K562 (cell line): ENCODE results near the gene RAD50. TPM values are rescaled to one million over a fixed set of nuclear protein-coding genes. Genes with fewer than 3 reads are reported as not detected.

ENCODE experiments used
- ATAC-seq: fragments of 200-7000 bp; cut with Tn5 transposase; 3 replicates; pipeline ENCODE4 v1.9.1; 2020; ENCODE audit warnings: moderate library complexity
- BruUV-seq: library from RNA; stranded (reverse); fragments of 400-500 nt; replicated peaks from 2 replicates; lab custom pipeline; 2021; lab: Mats Ljungman, UMichigan
- CTCF ChIA-PET: fragments of 300-600 bp; formaldehyde crosslinking; extraction: SDS; loops from one replicate; lab custom pipeline; 2021; ENCODE audit warnings: low intra/inter-chr PET ratio; lab: Yijun Ruan, JAX
- POLR2A ChIA-PET: fragments of 300-600, 350-650 bp; sonication (Branson Sonifier 250); formaldehyde crosslinking; extraction: SDS; loops from one replicate; lab custom pipeline; 2021; ENCODE audit warnings: antibody characterized with exemption, inconsistent platforms; lab: Yijun Ruan, JAX
- DNase-seq, 4 experiments: peaks; one replicate each; pipeline versions ENCODE4 v3.0.0 to v3.0.0-alpha.2; 2011 to 2018; ENCODE audit warnings: low spot score in 3 of 4, mixed read lengths in 3 of 4; ENCODE audit errors: extremely low read depth in 1 of 4
- FAIRE-seq: peaks from 2 replicates; lab custom pipeline; 2011; peaks lifted over from hg19 to GRCh38; lab: Jason Lieb, UNC
- H2AFZ ChIP-seq: 2 replicates; pipeline ENCODE4 v1.6.0; 2011; ENCODE audit warnings: low read depth, low read length, control low read depth, inconsistent platforms
- H3K27ac ChIP-seq: fragments of 200-600 bp; 3 replicates; pipeline ENCODE4 v1.8.0; 2011; ENCODE audit warnings: low read depth, mild to moderate bottlenecking, control low read depth, inconsistent platforms, low read length, moderate library complexity, mixed read lengths; ENCODE audit errors: extremely low read depth
- H3K27me3 ChIP-seq, 2 experiments: fragments of 300-600 bp in 1 of 2; 2 replicates in 1 of 2; 3 replicates in 1 of 2; pipeline versions ENCODE4 v1.6.0 to v1.8.0; 2011; ENCODE audit warnings: inconsistent platforms in 2 of 2, low read length in 2 of 2, mild to moderate bottlenecking in 1 of 2, mixed read lengths in 1 of 2, moderate library complexity in 1 of 2; ENCODE audit not compliant: control insufficient read depth in 2 of 2, insufficient read depth in 2 of 2
- H3K36me3 ChIP-seq: fragments of 300-600 bp; 3 replicates; pipeline ENCODE4 v1.8.0; 2011; ENCODE audit warnings: mild to moderate bottlenecking, low read length, inconsistent platforms; ENCODE audit not compliant: control insufficient read depth, insufficient read depth
- H3K4me1 ChIP-seq, 2 experiments: fragments of 200-600 bp in 1 of 2; replicated peaks in 1 of 2; 2 replicates in 1 of 2; 3 replicates in 1 of 2; pipeline versions ENCODE4 v1.5.1 to v1.8.0; 2011; ENCODE audit warnings: inconsistent platforms in 2 of 2, low read length in 2 of 2, mild to moderate bottlenecking in 1 of 2, mixed read lengths in 1 of 2, moderate library complexity in 1 of 2; ENCODE audit not compliant: control insufficient read depth in 2 of 2, insufficient read depth in 2 of 2
- H3K4me2 ChIP-seq: 2 replicates; pipeline ENCODE4 v1.6.1; 2011; ENCODE audit warnings: low read length, control low read depth, inconsistent platforms, mixed read lengths; ENCODE audit not compliant: insufficient read depth
- H3K4me3 ChIP-seq: fragments of 200-600 bp; sonication (generic), shearing (Covaris generic); 2 replicates; pipeline ENCODE4 v1.5.1; 2016; ENCODE audit warnings: control low read depth, inconsistent platforms
- H3K79me2 ChIP-seq: fragments of 200-600 bp; 3 replicates; pipeline ENCODE4 v1.8.0; 2011; ENCODE audit warnings: low read length, inconsistent platforms; ENCODE audit not compliant: control insufficient read depth, insufficient read depth
- H3K9ac ChIP-seq, 2 experiments: 2 replicates each; pipeline versions ENCODE4 v1.6.0 to v1.6.1; 2011; ENCODE audit warnings: low read depth in 2 of 2, low read length in 2 of 2, control low read depth in 1 of 2, inconsistent platforms in 1 of 2, mild to moderate bottlenecking in 1 of 2, mixed read lengths in 1 of 2; ENCODE audit not compliant: insufficient read depth in 1 of 2
- H3K9me1 ChIP-seq: one replicate; pipeline ENCODE4 v1.6.0; 2011; ENCODE audit warnings: inconsistent platforms, mild to moderate bottlenecking, low read length, moderate library complexity; ENCODE audit not compliant: control insufficient read depth, insufficient read depth
- H3K9me3 ChIP-seq: replicated peaks from 2 replicates; pipeline ENCODE4 v1.5.1; 2011; ENCODE audit warnings: low read depth, low read length, inconsistent platforms; ENCODE audit not compliant: control insufficient read depth, insufficient read depth
- H4K20me1 ChIP-seq: replicated peaks from 2 replicates; pipeline ENCODE4 v1.6.1; 2011; ENCODE audit warnings: low read length, inconsistent platforms, mixed read lengths; ENCODE audit not compliant: control insufficient read depth, insufficient read depth
- CBX1 ChIP-seq: sonication (generic); IDR thresholded peaks from 2 replicates; pipeline ENCODE4 v1.6.1; 2016; ENCODE audit warnings: antibody characterized with exemption, low read depth, mild to moderate bottlenecking
- ETS1 ChIP-seq: conservative IDR thresholded peaks from 2 replicates; pipeline ENCODE4 v1.6.1; 2011; ENCODE audit warnings: low read depth, mild to moderate bottlenecking, low read length; ENCODE audit not compliant: control insufficient read depth
- MXI1 ChIP-seq: IDR thresholded peaks from 2 replicates; pipeline ENCODE4 v1.6.1; 2011; ENCODE audit warnings: low read depth, mild to moderate bottlenecking, improper control_type of control experiment, low read length
- NR3C1 ChIP-seq: sonication (generic); formaldehyde crosslinking; IDR thresholded peaks from 2 replicates; pipeline ENCODE4 v1.8.1; 2022; ENCODE audit warnings: missing genetic modification reagents
- RBM34 ChIP-seq: fragments of 200-400 bp; formaldehyde crosslinking; IDR thresholded peaks from 2 replicates; pipeline ENCODE4 v1.6.1; 2018; ENCODE audit warnings: low read length, borderline replicate concordance; ENCODE audit not compliant: insufficient read depth
- SIN3B ChIP-seq: fragments of 450-650 bp; IDR thresholded peaks from 2 replicates; pipeline ENCODE4 v1.6.1; 2017; ENCODE audit warnings: low read depth, mild to moderate bottlenecking, moderate library complexity
- WGBS: fragments of 100-300 bp; shearing (Covaris generic); methylation state at CpG from one replicate; pipeline ENCODE4 v1.1.6; 2016; ENCODE audit warnings: low coverage, mixed read lengths; ENCODE audit not compliant: insufficient coverage; ENCODE audit errors: missing lambda C conversion rate; 5-methylcytosine and 5-hydroxymethylcytosine counted together
- in situ Hi-C: fragments of 300-500 bp; cut with MboI; formaldehyde crosslinking; loops from 4 replicates; pipeline ENCODE4 v1.15.0; 2018; ENCODE audit warnings: inconsistent platforms, mixed read lengths
- intact Hi-C: fragments of 100-400 bp; cut with micrococcal nuclease; formaldehyde crosslinking; loops from 2 replicates; pipeline ENCODE4 v1.14.2; 2022
- polyA plus RNA-seq, 8 experiments: library from polyadenylated mRNA; depleted of rRNA in 4 of 8; stranded (reverse) in 5 of 8; unstranded in 3 of 8; fragments of >200 nt; fragmentation: Nextera tagmentation in 2 of 8; fragmentation: Illumina TruSeq in 1 of 8; extraction: Ambion mirVana in 2 of 8; extraction: Trizol in 1 of 8; gene quantifications; 2 replicates each; pipeline versions ENCODE4 v1.2.1 to v1.2.3, GENCODE V29; 2011 to 2014; ENCODE audit warnings: inconsistent platforms in 1 of 8, missing spikeins in 1 of 8
- total RNA-seq, 7 experiments: library from RNA; depleted of rRNA in 6 of 7; stranded (reverse); fragments of >200 nt in 6 of 7; fragmentation: Illumina TruSeq in 2 of 7; extraction: Trizol in 2 of 7; gene quantifications; 2 replicates each; pipeline versions ENCODE4 v1.2.1 to v1.2.3, GENCODE V29; 2011 to 2021; ENCODE audit warnings: low replicate concordance in 1 of 7

The RAD50 gene
- total and polyA plus RNA-seq, 9 of the 15 experiments (the other 6 are each of a cell fraction or from before 2014, with no cell fraction given): 15.3 to 74.2 (median 44.1) TPM

- no peaks in the 10 kb centered on the region for H3K9me3 ChIP-seq
- no peaks in the 10 kb centered on the region for H3K9me1 ChIP-seq
- CTCF ChIA-PET: interaction anchor here (0.5 kb wide), 1 partner anchor 235 kb away, joined by 3 read pairs; no protein-coding TSS in a partner anchor
- no peak overlapping the region for H3K9ac ChIP-seq
- H3K79me2 ChIP-seq: no peaks in the 10 kb centered on the region
- POLR2A ChIA-PET: interaction anchor here (0.6 kb wide), 1 partner anchor 46 kb away, joined by 3 read pairs; no protein-coding TSS in a partner anchor
- H3K27me3 ChIP-seq: no peaks in the 10 kb centered on the region
- FAIRE-seq (no peak), ATAC-seq (no peak), DNase-seq (no peak)
- intact Hi-C loops: no loop called here
- BruUV-seq: no TSS peak
- no peak overlapping the region for H3K4me2 ChIP-seq
- in situ Hi-C loops: no loop called here
- no peak overlapping the region for H3K4me3 ChIP-seq
- H2AFZ ChIP-seq: no peak overlapping the region
- H3K4me1 ChIP-seq: peaks cover 26 to 38% of the 10 kb centered on the region in 2 experiments
- H4K20me1 ChIP-seq: no peaks in the 10 kb centered on the region
- no peak overlapping the region for H3K27ac ChIP-seq
- 81% methylated on average over 8 of the region's 12 CpGs for WGBS
- no peaks in the 10 kb centered on the region for H3K36me3 ChIP-seq
- TF ChIP-seq MXI1: no peak
- TF ChIP-seq RBM34: no peak
- no peak for TF ChIP-seq ETS1
- no peak for TF ChIP-seq CBX1
- no peak for TF ChIP-seq NR3C1 (CRISPR knock-in tag)
- TF ChIP-seq SIN3B: no peak
- TF ChIP-seq, all 486 proteins: peak for 0
Measured at GRCh38 chr5:132656774-132657355, 100.1 kb downstream of the RAD50 start.
